Hippocampal formation (tissue), 2 donors: ENCODE measurements around the gene TBC1D5.
"Not testable (repeated sequence)": the region's sequence is repeated elsewhere in the genome, so short reads cannot be mapped to it uniquely, and the experiment has no call there.

Experiments used
- DNase-seq, 2 donors: peaks; one replicate each; lab custom pipeline; 2025; lab: John Stamatoyannopoulos, UW

The TBC1D5 gene

GRCh38 chr3:17749705-17750293 lies 7.4 kb upstream of the TBC1D5 start:
- DNase-seq = no peak

- no peak for DNase-seq
Observed at GRCh38 chr3:17749281-17749680, 6.8 kb upstream of the TBC1D5 start.

- DNase-seq = no peak
Observed at GRCh38 chr3:17747890-17748247, 5.4 kb upstream of the TBC1D5 start.

GRCh38 chr3:17747174-17747889 lies 4.9 kb upstream of the TBC1D5 start:
- DNase-seq = no peak

GRCh38 chr3:17745894-17746293 lies 3.5 kb upstream of the TBC1D5 start:
- no peak for DNase-seq

- no peak for DNase-seq
Observed at GRCh38 chr3:17745301-17745700, 2.9 kb upstream of the TBC1D5 start.

GRCh38 chr3:17744693-17745092 lies 2.3 kb upstream of the TBC1D5 start:
- no peak for DNase-seq

- no peak for DNase-seq
Observed at GRCh38 chr3:17743658-17743995, 1.2 kb upstream of the TBC1D5 start.

- DNase-seq = no peak
Observed at GRCh38 chr3:17742880-17743657, 638 bp upstream of the TBC1D5 start.

GRCh38 chr3:17741621-17742101 lies 770 bp downstream of the TBC1D5 start:
- DNase-seq = peak in 1 of 2 donors; percentile 66

GRCh38 chr3:17740721-17741141 lies 1.7 kb downstream of the TBC1D5 start:
- no peak for DNase-seq

- DNase-seq = no peak
Observed at GRCh38 chr3:17738921-17739320, 3.5 kb downstream of the TBC1D5 start.

GRCh38 chr3:17738219-17738618 lies 4.2 kb downstream of the TBC1D5 start:
- DNase-seq = no peak

- DNase-seq = no peak
Observed at GRCh38 chr3:17737591-17737990, 4.8 kb downstream of the TBC1D5 start.

GRCh38 chr3:17735362-17735761 lies 7.1 kb downstream of the TBC1D5 start:
- DNase-seq = not testable (repeated sequence)

- no peak for DNase-seq
Observed at GRCh38 chr3:17733768-17734167, 8.7 kb downstream of the TBC1D5 start.

GRCh38 chr3:17733215-17733614 lies 9.2 kb downstream of the TBC1D5 start:
- DNase-seq = no peak

- no peak for DNase-seq
Observed at GRCh38 chr3:17730318-17730967, 12.0 kb downstream of the TBC1D5 start.

- DNase-seq = no peak
Observed at GRCh38 chr3:17726313-17726712, 16.1 kb downstream of the TBC1D5 start.

- DNase-seq = not testable (repeated sequence)
Observed at GRCh38 chr3:17725844-17726243, 16.6 kb downstream of the TBC1D5 start.

- no peak for DNase-seq
Observed at GRCh38 chr3:17724948-17725347, 17.5 kb downstream of the TBC1D5 start.

- no peak for DNase-seq
Observed at GRCh38 chr3:17724122-17724521, 18.3 kb downstream of the TBC1D5 start.

GRCh38 chr3:17717411-17717810 lies 25.0 kb downstream of the TBC1D5 start:
- no peak for DNase-seq
